ENCODE results near the gene HOXC12.

HOXC12 gene, protein sequence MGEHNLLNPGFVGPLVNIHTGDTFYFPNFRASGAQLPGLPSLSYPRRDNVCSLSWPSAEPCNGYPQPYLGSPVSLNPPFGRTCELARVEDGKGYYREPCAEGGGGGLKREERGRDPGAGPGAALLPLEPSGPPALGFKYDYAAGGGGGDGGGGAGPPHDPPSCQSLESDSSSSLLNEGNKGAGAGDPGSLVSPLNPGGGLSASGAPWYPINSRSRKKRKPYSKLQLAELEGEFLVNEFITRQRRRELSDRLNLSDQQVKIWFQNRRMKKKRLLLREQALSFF

DNA sequence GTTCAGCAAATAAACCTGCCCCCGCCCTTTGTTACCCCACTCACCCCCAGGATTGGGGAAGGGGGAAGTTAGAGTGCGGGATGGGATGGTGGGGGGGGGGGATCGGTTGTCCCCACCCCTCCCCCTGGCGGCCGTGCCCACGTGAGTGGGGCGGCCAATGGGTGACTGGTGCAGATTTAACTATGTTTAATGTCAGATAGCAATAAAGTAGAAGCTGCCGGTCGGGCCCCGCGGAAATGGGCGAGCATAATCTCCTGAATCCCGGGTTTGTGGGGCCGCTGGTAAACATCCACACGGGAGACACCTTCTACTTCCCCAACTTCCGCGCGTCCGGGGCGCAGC is at the start of gene HOXC12:
Gene HOXC12, plus strand, starts transcription at position 210 of the 342 bp plus-strand sequence. Its CDS starts 27 bp downstream, at position 237.
- DNase-seq = no peak

DNA sequence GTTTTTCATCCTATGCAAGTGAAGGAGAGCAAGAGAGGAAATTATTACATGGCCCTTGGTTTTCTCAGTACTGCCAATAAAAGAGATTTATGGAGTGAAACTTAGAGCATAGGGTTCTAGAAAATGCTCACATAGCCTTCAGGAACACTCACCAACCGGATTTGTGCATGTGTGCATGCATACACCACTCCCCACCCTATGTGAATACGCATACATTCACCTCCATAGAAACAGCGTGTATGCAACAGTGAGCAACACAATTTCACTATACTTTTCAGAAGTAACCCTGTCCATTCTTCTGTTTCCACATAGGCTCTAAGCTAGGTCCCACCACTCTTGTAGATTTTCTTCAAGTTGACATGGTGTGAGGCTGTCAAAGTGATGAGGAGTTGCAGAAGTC is 47.6 kb upstream of the HOXC12 start:
- no peak for DNase-seq

DNA sequence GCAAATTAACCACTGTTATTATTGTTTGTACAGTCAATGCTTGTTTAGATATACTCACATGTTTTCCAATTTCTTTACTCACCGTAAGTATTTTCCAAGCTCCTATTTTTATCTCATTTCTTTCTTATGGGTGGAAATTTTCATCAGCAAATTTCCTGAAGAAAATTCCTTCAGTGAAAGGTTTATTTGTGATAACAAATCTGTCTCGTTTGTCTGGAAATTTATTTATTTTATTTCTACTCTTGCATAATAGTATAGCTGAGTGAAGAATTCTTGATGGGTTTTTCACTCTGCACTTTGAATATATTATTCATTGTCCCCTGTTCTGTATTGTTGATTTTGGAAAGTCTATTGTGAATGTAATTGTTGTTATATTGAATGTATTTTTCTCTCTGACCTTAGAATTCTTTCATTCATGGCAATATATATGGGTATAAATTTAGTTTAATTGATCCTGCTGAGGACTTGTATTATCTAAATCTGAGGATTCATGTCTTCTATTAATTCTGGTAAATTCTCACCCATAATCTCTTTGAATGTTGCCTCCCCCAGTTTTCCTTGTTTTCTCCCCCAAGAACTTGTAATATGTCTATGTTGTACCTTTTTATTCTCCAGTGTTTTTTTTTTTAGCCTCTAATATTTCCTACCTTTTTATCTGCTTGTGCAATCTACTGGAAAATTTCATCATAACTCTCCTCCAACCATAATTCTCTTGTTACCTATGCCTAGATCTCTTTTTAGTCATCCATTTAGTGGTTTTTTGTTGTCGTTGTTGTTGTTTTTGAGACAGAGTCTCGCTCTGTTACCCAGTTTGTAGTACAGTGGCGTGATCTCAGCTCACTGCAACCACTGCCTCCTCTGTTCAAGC is 37.7 kb upstream of the HOXC12 start:
- DNase-seq = no peak

DNA sequence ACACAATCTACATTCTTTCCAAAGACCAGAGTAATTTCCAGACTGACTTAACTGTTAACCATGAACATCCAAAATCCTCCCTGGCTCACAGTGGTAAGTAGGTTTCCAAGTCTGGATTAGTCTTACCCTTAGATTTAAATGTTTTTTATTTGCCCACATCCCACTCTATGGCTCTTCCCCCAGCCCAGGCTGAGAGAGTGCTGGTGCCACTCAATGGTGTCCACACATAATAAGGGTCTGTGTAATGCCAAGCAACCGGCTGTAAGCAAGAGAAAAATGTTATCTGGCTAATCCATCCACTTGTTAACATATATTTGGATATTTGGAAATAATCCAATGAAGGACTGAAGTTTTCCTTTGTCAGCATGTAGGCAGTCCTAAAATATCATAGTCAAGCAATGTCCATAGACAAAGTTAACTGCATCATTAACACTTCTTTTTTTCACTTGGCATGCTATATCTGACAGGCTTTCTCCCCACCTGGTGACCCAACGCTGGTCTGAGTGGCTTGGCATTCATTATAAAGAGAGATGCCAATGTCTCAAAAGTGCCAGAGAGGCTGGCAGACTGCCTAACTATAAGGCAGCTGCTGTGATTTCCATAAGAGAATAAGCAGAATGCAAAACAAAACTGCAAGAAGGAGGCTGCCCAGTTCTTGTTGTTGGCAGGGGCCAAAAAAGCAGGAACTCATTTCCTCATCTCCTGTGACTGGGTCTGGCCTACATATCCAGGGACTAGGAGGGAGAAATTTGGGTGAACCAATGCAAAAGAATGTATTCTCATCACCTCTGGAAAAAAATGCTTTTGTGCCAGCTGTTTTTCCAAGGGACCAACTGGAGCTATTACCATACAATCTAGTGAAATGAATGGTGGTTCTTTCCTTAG is 29.9 kb upstream of the HOXC12 start:
- DNase-seq = no peak

DNA sequence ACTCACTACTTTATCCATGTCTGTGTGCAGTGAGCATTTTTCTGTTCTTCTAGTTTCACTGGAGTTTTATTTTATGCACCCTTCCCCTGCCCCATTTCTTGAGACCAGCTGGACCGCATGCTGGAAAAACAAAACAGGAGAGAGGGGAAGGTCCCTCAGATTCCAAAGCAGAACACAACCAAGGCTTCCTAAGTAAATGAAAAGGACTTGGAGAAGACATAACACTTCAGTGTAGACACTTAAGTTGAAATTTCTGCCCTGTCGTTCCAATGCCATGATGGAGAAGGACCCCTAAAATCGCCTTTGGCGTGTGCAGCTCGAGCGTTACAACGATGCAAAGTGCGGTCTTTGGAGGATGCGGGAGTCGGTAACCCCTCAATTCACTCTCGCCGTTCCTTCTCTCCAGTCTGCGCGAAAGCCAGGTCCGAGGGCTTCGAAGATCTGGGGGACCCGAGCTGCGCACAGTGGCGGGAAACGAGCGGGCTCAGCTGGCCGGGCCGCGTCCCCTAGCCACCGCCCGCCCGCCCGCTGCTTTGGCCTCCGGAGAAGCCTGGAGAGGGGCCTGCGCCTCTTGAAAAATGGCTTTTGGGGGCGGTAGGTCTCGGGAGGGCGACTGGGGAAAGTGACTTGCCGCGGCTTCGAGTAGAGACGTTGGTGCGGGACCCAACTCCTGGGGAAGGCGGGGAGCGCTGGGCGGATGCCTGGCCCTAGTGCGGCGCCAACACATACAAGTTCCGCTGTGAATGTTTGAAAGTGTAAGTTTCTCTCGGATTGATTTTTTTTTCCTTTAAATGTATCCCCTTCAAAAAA is 27.3 kb upstream of the HOXC12 start:
- no peak for DNase-seq

DNA sequence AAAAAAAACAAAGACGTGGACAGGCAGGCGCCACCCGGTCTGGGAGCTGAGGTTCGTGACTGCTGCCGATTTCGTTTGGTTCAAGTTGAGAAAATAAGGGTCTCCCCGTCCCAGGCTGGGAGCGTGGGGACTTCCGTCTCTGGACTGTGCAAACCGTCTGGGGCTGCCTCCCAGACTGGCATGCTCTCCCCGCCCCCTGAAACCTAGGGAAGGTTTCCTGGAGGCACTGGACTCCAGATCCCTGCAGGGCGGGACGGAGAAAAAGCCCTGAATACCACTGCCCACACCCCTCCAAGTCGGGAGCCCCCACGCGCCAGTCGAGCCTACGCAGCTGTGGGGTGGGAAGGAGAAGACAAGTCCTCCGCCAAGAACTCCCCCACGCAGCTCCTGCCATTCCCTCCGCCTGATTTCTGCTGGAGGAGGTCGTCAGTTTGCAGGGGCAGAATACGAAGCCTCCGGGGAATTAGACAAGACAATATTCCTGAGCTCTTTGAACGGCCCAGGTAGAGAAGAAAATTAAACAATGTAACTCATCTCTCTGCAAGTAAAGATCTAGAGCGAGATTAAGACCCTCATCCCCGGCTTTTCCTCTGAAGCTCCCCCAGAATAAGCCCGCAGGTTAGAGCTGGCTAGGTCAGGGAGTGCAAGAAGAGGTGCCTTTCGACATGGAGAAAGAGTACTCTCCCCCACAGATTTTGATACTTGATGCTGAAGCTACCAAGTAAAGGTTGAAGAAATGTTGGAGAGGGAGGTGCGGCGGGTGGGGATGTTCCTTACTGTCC is 26.5 kb upstream of the HOXC12 start:
- no peak for DNase-seq

DNA sequence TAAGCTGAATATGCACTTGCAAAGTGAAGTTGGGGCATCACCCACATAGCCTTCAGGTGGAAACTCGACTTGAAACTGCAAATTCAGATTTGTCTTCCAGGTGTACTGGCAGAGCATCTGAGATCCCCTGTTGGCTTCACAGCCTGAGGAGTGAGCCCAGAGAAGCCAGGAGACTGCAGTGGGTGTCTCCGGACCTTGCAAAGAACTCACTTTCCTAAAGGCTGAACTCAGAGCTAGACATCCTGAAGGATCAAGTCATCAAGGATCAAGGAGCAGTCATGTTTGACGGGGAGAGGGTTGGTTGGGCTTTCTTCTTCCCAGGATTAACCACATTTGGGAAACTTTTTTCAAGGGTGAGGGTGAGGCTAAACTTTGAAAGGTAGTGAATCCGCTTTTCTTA is 25.2 kb upstream of the HOXC12 start:
- DNase-seq = no peak

DNA sequence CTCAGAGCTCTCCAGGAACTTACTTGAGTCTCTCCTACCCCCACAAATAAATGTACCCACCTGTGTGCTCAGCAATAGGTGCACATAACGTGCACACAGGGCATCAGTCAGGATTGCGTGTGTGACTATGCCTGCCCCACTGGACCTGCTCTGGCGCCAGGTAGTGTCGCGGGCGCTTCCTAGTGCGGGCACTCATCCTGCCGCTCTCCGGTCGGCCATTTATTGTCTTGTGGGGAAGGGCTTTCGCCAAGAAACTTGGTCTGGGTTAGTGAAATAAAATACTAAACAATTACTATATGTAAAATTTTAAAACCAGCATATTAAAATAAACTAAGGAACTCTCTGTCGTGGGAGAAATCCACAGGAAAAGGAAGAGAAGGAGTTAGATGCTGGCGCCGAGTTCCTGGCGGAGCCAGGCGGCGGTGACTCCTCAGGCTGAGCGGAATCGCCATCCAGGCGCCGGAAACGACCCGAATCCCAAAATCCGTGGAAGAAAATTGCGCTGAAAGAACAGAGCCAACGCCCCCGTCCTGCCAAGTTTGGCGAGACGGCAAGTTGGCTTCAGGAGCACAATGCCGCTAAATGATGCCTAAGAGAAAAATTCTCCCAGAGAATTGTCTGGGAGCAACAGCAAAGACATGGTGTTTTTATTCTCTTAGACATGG is 24.0 kb upstream of the HOXC12 start:
- no peak for DNase-seq

DNA sequence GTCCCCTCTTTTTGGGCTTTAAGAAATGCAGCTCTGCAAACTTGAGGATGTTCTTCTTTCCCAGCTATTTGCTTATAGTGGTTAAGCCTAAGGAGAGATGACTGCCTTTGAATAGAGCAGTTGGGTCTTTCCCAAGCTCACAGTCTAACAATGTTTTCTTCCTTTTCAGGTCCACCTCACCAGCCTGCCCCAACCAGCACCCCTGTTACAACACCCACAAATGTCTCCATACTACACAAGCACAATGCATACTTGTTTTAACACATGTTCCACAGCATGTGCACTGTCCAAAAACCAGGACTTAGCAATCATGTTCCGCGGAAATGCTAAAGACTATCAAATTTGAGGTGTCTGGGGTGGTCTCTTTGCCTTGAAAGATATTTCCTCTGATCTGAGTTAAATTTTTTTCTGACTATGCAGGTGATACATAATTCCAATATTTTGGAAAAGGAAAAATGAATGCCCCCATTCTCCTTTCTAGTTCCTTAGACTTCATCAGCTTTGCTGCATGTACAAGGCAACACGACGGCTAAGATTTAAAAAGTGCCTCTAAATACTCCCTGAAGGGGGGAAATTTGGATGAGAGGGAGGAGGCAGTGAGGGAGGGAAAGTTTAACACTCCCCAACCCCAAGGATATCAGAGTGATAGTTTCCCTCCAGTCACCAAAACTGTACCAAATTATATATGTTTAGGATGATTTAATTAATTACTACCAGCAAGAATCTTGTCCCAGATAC is 22.7 kb upstream of the HOXC12 start:
- no peak for DNase-seq

DNA sequence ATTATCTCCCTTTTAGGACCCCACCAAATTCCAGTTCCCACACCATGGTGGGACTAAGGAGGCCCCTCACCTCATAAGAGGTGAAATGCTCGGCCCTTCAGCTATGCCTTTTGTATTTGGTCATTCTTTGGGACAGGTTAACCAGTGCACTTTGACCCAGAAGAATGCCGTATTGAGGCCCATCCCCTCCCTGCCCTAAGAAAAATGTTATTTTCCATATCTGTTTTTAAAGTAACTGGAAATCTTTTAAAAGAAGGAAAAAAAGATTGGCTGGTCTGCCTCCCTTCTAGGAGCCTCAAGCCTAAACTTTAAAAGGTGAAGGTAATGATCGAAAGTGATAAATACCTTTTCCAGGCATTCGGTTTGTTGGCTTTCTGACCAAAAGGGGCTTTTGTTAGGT is 21.8 kb upstream of the HOXC12 start:
- no peak for DNase-seq

DNA sequence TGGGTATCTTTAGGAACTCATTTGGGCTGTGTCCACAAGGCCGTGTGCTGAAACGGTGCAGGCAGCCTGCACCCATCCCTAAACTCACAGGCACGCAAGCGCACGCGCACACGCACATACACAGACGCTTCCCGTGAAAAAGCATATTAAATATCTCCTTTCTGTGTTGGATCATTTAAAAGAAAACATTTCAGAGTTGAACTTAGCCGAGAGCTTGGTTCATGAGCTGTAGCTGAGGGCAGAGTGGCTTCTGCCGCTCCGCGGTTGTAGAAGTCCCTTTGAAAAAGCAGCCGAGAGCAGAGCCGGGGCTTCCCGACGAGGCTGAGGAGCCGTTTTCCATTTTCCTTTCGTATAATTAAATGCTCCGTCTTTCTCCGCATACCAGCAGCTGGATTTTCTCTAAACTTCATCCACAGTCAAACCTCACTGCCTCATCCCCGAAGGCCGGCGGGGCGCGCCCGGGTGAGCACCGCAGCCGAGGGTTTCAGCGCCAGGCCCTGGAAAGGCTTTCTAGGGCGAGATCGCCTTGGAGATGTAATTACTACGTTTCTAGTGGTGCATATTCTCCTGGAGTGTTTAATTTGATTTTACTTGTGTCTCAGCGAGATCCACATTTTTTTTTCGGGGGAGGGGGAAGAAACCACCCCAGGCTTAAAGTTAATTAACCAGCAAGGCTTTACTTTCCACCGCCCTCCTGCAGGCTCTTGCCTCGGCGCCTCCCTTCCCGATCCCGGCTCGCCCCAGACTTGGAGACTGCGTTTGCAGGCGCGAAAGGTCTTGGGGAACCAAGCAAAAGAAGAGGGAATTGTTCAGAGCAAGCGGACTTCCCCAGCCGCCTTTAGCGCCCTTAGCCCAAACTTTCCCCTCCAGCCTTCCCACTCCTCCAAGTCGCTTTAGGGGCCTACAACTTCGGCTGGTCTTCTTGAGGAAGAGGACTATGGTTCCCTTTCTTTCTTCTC is 19.0 kb upstream of the HOXC12 start:
- DNase-seq = no peak

DNA sequence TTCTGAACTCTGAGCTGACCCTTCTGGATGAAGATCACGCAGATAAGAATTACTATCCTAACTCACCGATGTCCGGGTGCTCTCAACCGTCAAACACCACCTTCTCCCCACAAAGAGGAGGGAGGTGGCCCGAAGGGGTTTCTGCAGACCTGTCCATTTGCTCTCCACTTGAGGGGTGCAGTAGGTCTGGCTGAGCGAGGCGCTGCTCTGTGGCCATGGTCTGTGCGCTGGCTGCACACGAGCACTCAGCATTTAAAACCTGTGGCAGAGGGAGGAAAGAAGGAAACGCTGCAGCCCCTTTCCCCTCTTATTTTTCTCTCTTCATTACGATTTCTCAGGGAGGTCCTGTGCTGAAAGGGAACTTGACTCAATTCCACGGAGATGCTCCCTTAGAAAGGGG is 17.6 kb upstream of the HOXC12 start:
- DNase-seq = no peak

DNA sequence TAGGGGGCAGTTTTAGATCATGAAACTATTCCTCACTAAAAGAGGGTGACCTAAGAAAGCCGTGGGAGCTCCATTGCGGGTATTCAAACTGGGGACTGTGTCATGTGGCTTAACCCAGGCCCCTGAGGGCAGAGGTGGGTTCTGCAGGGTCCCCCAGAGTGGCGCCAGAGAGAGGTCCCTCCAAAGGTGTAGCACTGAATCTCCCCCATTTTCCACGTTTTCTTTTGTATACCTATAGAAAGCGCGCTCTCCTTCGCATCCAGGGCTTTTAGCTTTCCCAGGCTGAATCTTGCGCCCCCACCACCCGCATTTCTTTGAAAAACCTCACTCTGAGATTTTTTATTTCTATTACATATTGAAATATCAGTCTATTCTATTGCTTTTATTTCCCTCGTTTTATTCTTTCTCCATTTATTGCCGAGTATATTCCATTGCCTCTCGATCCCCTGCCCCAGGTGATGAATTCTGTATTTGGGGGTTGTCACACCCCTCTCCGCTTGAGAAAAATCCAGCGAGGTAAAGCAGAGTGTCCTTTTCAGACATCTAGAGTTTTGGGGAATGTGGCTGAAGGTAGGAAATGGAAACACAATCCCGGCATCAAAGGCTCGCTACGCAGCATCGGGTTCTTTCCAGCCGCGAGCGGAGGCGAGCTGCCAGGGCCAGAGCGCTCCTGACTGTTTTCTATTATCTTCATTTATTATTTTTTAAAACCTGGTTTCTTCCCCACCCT is 16.9 kb upstream of the HOXC12 start:
- no peak for DNase-seq

DNA sequence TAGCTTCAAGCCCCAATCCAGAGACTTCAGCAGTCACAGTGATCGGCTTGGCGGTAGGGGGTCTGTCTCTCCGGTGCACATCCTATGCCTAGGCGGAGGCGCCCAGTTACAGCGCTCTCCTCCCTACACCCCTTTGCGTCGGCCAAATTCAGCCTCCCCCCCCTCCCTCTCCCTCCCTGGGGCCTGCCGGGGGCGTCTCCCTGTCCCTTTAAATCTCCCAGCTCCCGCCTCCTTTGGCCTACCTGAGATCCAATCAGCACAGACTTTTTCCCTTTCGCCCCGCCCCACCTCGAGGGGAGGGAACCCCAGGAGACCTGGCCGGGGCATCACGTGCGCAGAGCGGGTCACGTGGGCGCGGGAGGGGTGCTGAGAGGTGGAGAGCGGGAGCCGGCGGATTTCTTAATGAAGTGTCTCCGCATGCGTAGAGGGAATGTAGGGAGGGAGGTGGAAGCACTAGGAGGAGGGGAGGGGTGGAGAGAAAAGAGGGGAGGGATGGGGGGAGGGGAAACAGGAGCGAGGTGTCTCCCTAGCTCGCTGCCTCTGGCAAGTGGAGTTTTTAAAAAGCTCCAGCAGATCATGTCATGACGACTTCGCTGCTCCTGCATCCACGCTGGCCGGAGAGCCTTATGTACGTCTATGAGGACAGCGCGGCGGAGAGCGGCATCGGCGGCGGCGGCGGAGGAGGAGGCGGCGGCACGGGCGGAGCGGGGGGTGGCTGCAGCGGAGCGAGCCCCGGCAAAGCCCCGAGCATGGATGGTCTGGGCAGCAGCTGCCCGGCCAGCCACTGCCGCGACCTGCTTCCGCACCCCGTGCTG is 16.2 kb upstream of the HOXC12 start, which contains the start of gene HOXC13:
Gene HOXC13, plus strand, starts transcription at position 506 of the 815 bp plus-strand sequence. Its CDS starts 76 bp downstream, at position 582.
- DNase-seq = peak in 1 of 2 donors; percentile 21

DNA sequence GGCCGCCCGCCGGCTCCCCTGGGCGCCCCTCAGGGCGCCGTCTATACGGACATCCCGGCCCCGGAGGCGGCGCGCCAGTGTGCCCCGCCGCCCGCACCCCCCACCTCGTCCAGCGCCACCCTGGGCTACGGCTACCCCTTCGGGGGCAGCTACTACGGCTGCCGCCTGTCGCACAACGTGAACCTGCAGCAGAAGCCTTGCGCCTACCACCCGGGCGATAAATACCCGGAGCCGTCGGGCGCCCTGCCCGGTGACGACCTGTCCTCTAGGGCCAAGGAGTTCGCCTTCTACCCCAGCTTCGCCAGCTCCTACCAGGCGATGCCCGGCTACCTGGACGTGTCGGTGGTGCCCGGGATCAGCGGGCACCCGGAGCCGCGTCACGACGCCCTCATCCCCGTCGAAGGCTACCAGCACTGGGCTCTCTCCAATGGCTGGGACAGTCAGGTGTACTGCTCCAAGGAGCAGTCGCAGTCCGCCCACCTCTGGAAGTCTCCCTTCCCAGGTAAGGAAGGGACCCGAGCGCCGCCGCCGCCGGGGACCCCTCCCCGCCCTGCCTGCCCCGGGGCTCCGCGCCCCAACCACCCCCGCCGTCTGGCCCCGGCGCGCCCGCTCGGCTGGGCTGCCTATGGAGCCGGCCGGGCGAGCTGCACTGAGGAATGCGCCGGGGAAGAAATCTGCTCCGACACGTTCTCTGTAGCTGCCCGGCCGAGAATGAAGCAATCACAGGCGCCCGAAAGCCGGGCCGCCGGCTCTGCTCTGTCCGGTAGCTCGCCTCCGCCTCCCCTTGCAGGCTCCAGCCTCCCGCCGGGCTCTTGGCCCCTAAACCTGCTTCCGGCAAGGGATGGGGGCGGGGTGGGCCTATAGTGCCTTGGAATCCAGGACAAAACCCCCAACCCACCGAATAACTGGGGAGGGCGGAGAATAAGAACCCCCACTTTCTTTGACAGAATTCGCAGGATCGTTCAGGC is 15.3 kb upstream of the HOXC12 start:
- no peak for DNase-seq

DNA sequence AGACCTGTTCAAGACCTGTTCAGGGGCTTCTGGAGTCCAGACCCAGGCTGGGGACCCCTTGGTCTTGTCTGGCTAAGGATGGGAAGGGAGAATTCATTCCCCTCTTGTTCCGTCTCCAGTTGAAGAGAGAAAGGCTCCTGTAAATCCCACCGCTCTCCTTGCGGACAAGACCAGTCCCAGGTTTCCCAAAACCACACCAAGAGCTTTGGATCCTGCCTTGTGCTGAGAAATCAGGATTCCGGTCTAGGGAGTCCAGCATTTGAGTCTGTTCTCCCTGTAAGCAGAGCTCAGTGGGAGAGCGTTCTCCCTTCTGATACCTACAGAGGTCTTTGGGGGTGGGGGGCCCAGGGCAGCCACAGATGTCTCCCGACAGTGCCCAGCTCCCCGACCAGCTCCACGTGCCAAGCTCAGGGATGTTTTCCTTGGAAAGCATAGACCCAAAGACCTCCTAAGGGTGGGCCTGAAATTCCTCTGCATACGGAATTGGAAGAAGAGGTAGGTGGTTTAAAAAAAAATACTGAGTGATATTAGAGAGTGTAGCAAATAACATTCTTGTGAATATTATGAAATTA is 14.2 kb upstream of the HOXC12 start:
- DNase-seq = no peak
